ENCODE measurements around the gene NKX1-2.

NKX1-2 gene

GRCh38 chr10:124474514-124475070, 24.8 kb upstream of the NKX1-2 start:
- no peaks in the 10 kb centered on the region for H3K36me3 ChIP-seq (ENCODE audit: insufficient read depth, low read length)
- WGBS = 91% methylated on average over 9 of the region's 9 CpGs
- no peak overlapping the region for H3K9ac ChIP-seq (ENCODE audit: low read depth, low read length)
- H3K4me1 ChIP-seq (ENCODE audit: insufficient read depth, low read length) = peaks cover 21% of the 10 kb centered on the region
- no peaks in the 10 kb centered on the region for H3K9me3 ChIP-seq (ENCODE audit: insufficient read depth, low read depth, low read length)
- H3K4me3 ChIP-seq (ENCODE audit: low read length) = no peak overlapping the region
- no peaks in the 10 kb centered on the region for H3K27me3 ChIP-seq (ENCODE audit: insufficient read depth, low read length)
- H3K27ac ChIP-seq (ENCODE audit: low read depth, low read length) = no peak overlapping the region

GRCh38 chr10:124473070-124473469, 23.2 kb upstream of the NKX1-2 start:
- H3K27ac ChIP-seq (ENCODE audit: low read depth, low read length) = peak overlapping the region; percentile 13; the same call in 1 of the 2 replicates

DNA sequence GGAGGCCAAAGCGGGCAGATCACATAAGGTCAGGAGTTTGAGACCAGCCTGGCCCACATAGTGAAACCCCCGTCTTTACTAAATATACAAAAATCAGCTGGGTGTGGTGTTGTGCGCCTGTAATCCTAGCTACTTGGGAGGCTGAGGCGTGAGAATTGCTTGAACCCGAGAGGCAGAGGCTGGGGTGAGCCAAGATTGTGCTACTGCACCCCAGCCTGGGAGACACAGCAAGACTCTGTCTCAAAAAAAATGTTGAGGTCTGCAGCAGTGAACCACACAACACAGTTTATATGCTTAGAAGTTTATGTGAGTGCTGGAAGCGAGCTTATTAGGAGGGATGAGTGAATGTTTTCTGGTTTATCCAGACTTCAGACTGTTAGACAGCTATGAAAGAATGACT, 22.2 kb upstream of the NKX1-2 start:
- Histone ChIP-seq H3K4me1 (ENCODE audit: insufficient read depth, low read length) (peaks cover 24% of the 10 kb centered on the region), H3K27me3 (ENCODE audit: insufficient read depth, low read length) (no peaks in the 10 kb centered on the region; the same call in 1 of the 2 replicates), H3K4me3 (ENCODE audit: low read length) (no peak overlapping the region), H3K9ac (ENCODE audit: low read depth, low read length) (no peak overlapping the region), H3K9me3 (ENCODE audit: insufficient read depth, low read depth, low read length) (no peaks in the 10 kb centered on the region), H3K36me3 (ENCODE audit: insufficient read depth, low read length) (no peaks in the 10 kb centered on the region), H3K27ac (ENCODE audit: low read depth, low read length) (no peak overlapping the region)
- 93% methylated on average over 6 of the region's 6 CpGs for WGBS

More at GRCh38 chr10:124473070-124473469, 23.2 kb upstream of the NKX1-2 start:
- Histone ChIP-seq H3K9ac (ENCODE audit: low read depth, low read length) (no peak overlapping the region), H3K9me3 (ENCODE audit: insufficient read depth, low read depth, low read length) (no peaks in the 10 kb centered on the region), H3K4me3 (ENCODE audit: low read length) (no peak overlapping the region), H3K4me1 (ENCODE audit: insufficient read depth, low read length) (peaks cover 32% of the 10 kb centered on the region), H3K36me3 (ENCODE audit: insufficient read depth, low read length) (no peaks in the 10 kb centered on the region), H3K27me3 (ENCODE audit: insufficient read depth, low read length) (no peaks in the 10 kb centered on the region; the same call in 1 of the 2 replicates)
- 92% methylated on average over 3 of the region's 3 CpGs for WGBS

GRCh38 chr10:124470544-124471434, 21.0 kb upstream of the NKX1-2 start:
- H3K9ac ChIP-seq (ENCODE audit: low read depth, low read length) = peak overlapping the region; percentile 30; the same call in 1 of the 2 replicates
- no peaks in the 10 kb centered on the region for H3K36me3 ChIP-seq (ENCODE audit: insufficient read depth, low read length)
- 73% methylated on average over 13 of the region's 13 CpGs for WGBS
- H3K4me3 ChIP-seq (ENCODE audit: low read length) = no peak overlapping the region
- H3K9me3 ChIP-seq (ENCODE audit: insufficient read depth, low read depth, low read length) = no peaks in the 10 kb centered on the region
- H3K27me3 ChIP-seq (ENCODE audit: insufficient read depth, low read length) = no peaks in the 10 kb centered on the region; the same call in 1 of the 2 replicates
- H3K27ac ChIP-seq (ENCODE audit: low read depth, low read length) = peak overlapping the region; percentile 92
- H3K4me1 ChIP-seq (ENCODE audit: insufficient read depth, low read length) = peaks cover 29% of the 10 kb centered on the region

GRCh38 chr10:124469956-124470484, 20.2 kb upstream of the NKX1-2 start:
- Histone ChIP-seq H3K36me3 (ENCODE audit: insufficient read depth, low read length) (no peaks in the 10 kb centered on the region), H3K27me3 (ENCODE audit: insufficient read depth, low read length) (no peaks in the 10 kb centered on the region; the same call in 1 of the 2 replicates)
- 10% methylated on average over 20 of the region's 20 CpGs for WGBS

DNA sequence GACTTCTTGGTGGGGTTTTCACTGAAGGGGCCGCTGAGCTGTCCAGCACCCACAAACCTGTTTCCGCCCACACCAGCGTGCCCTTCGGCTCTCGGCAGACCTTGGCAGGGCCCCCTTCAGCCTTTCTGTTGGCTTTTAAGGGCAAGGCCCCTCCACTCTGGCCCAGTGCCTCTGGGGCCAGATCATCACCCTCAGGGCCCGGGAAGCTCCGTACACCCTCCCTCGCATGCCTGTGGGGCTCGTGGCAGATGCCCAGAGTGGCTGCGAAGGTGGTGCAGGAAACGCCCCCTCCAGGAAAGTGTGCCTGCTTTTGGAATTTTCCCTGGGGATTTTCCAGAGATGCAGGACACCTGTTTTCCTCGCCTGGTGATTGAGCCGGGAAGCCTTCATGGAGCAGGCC, 18.8 kb upstream of the NKX1-2 start:
- WGBS = 87% methylated on average over 13 of the region's 13 CpGs
- no peak overlapping the region for H3K27ac ChIP-seq (ENCODE audit: low read depth, low read length)

More at GRCh38 chr10:124469956-124470484, 20.2 kb upstream of the NKX1-2 start:
- Histone ChIP-seq H3K27ac (ENCODE audit: low read depth, low read length) (peak overlapping the region; percentile 92), H3K4me3 (ENCODE audit: low read length) (no peak overlapping the region), H3K4me1 (ENCODE audit: insufficient read depth, low read length) (peaks cover 37% of the 10 kb centered on the region), H3K9me3 (ENCODE audit: insufficient read depth, low read depth, low read length) (no peaks in the 10 kb centered on the region), H3K9ac (ENCODE audit: low read depth, low read length) (peak overlapping the region; percentile 30; the same call in 1 of the 2 replicates)

GRCh38 chr10:124467165-124467564, 17.3 kb upstream of the NKX1-2 start:
- Histone ChIP-seq H3K27me3 (ENCODE audit: insufficient read depth, low read length) (no peaks in the 10 kb centered on the region; the same call in 1 of the 2 replicates), H3K27ac (ENCODE audit: low read depth, low read length) (no peak overlapping the region), H3K4me3 (ENCODE audit: low read length) (no peak overlapping the region), H3K4me1 (ENCODE audit: insufficient read depth, low read length) (peaks cover 39% of the 10 kb centered on the region), H3K36me3 (ENCODE audit: insufficient read depth, low read length) (no peaks in the 10 kb centered on the region), H3K9ac (ENCODE audit: low read depth, low read length) (no peak overlapping the region), H3K9me3 (ENCODE audit: insufficient read depth, low read depth, low read length) (no peaks in the 10 kb centered on the region)
- 92% methylated on average over 4 of the region's 4 CpGs for WGBS

More for the DNA sequence above, 18.8 kb upstream of the NKX1-2 start:
- Histone ChIP-seq H3K27me3 (ENCODE audit: insufficient read depth, low read length) (no peaks in the 10 kb centered on the region; the same call in 1 of the 2 replicates), H3K4me1 (ENCODE audit: insufficient read depth, low read length) (peaks cover 39% of the 10 kb centered on the region), H3K9me3 (ENCODE audit: insufficient read depth, low read depth, low read length) (no peaks in the 10 kb centered on the region), H3K9ac (ENCODE audit: low read depth, low read length) (no peak overlapping the region), H3K36me3 (ENCODE audit: insufficient read depth, low read length) (no peaks in the 10 kb centered on the region), H3K4me3 (ENCODE audit: low read length) (no peak overlapping the region)

GRCh38 chr10:124465777-124466488, 16.1 kb upstream of the NKX1-2 start:
- peak overlapping the region; percentile 51; the same call in 1 of the 2 replicates for H3K27ac ChIP-seq (ENCODE audit: low read depth, low read length)
- WGBS = 54% methylated on average over 9 of the region's 9 CpGs
- H3K4me3 ChIP-seq (ENCODE audit: low read length) = no peak overlapping the region
- H3K36me3 ChIP-seq (ENCODE audit: insufficient read depth, low read length) = no peaks in the 10 kb centered on the region
- no peaks in the 10 kb centered on the region for H3K9me3 ChIP-seq (ENCODE audit: insufficient read depth, low read depth, low read length)
- H3K27me3 ChIP-seq (ENCODE audit: insufficient read depth, low read length) = no peaks in the 10 kb centered on the region; the same call in 1 of the 2 replicates
- H3K9ac ChIP-seq (ENCODE audit: low read depth, low read length) = no peak overlapping the region
- peaks cover 36% of the 10 kb centered on the region for H3K4me1 ChIP-seq (ENCODE audit: insufficient read depth, low read length)

- H3K9ac ChIP-seq (ENCODE audit: low read depth, low read length) = no peak overlapping the region
- no peak overlapping the region for H3K4me3 ChIP-seq (ENCODE audit: low read length)
- H3K27ac ChIP-seq (ENCODE audit: low read depth, low read length) = peak overlapping the region; percentile 51; the same call in 1 of the 2 replicates
- H3K36me3 ChIP-seq (ENCODE audit: insufficient read depth, low read length) = no peaks in the 10 kb centered on the region
- no peaks in the 10 kb centered on the region; the same call in 1 of the 2 replicates for H3K27me3 ChIP-seq (ENCODE audit: insufficient read depth, low read length)
- no peaks in the 10 kb centered on the region for H3K9me3 ChIP-seq (ENCODE audit: insufficient read depth, low read depth, low read length)
- 75% methylated on average over 17 of the region's 17 CpGs for WGBS
- peaks cover 29% of the 10 kb centered on the region for H3K4me1 ChIP-seq (ENCODE audit: insufficient read depth, low read length)
Measured at GRCh38 chr10:124465003-124465776, 15.4 kb upstream of the NKX1-2 start.

Measured in HUES64 (cell line).